ENCODE measurements around the gene SFXN5. TPM values are rescaled to one million over a fixed set of nuclear protein-coding genes. Genes with fewer than 3 reads are reported as not detected.

The SFXN5 gene
- total RNA-seq, 1 donor from 2014 or later, result 9.8 TPM

DNA sequence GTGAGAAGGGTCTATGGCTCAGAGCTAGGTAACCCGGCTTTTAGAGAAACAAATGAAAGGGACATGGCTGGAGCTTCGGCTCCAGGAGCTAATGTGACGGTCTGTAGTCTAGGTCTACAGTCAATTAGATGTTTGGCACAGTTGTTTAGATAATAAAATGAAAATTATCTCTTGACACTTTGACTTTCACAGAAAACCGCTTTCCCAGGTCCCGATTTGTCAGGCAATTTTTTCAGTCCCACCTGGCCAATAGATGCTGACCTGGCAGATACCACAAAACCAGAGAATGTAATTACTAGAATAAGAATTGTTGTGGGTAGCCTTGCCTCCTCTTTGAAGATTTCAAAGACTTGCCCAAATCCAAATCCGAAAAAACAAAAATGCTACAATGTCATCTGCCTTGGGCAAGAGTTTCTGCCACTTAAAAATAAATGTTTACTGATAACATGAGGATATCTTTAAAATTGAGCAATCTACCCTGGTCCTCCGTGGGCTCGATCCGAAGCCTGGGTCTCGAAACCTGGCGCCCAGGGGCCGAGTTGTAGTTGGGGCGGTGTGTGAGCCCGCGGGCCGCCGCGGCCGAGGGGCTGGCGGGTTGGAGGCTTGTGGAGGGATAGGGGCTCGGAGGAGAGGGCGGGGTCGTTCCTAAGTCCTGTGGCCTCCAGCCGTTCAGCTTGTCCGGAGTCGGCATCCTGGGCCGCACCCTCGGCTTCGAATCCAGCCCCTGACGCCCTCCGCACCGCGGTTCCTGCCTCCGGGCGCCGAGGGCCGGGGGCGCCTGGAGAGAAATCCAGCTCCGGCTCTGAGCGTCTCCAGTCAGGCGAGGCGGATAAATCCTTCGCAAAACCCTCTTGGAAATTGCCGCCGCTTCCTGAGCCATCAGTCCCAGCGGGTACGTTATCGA, 151.8 kb downstream of the SFXN5 start:
- H3K27ac ChIP-seq, result no peak overlapping the region
- H3K4me3 ChIP-seq, result peak overlapping the region in 1 of 2 donors; percentile 26
- peaks cover 66% of the 10 kb centered on the region for H3K4me1 ChIP-seq
- H3K36me3 ChIP-seq, result no peaks in the 10 kb centered on the region
- peaks cover 51% of the 10 kb centered on the region for H3K27me3 ChIP-seq
- no peak for DNase-seq (ENCODE audit: extremely low spot score in 2 of 2)
- TF ChIP-seq POLR2A (IDR thresholded peaks at IDR 0.05), result no peak
- intact Hi-C loops (cut with DNase I), result no loop called here
- H3K9me3 ChIP-seq, result no peaks in the 10 kb centered on the region

GRCh38 chr2:72917877-72918553, 153.5 kb downstream of the SFXN5 start:
- Histone ChIP-seq H3K4me1 (peaks cover 57% of the 10 kb centered on the region), H3K27ac (no peak overlapping the region), H3K4me3 (peak overlapping the region; percentile 34 to 49), H3K27me3 (peaks cover 47% of the 10 kb centered on the region), H3K36me3 (no peaks in the 10 kb centered on the region), H3K9me3 (no peaks in the 10 kb centered on the region)
- DNase-seq (ENCODE audit: extremely low spot score in 2 of 2), result no peak
- TF ChIP-seq CTCF (IDR thresholded peaks at IDR 0.05), result no peak
- no peak for TF ChIP-seq POLR2AphosphoS5 (IDR thresholded peaks at IDR 0.05; ENCODE audit: insufficient read depth in 1 of 2, low read depth in 1 of 2)
- intact Hi-C loops (cut with DNase I), result no loop called here

DNA sequence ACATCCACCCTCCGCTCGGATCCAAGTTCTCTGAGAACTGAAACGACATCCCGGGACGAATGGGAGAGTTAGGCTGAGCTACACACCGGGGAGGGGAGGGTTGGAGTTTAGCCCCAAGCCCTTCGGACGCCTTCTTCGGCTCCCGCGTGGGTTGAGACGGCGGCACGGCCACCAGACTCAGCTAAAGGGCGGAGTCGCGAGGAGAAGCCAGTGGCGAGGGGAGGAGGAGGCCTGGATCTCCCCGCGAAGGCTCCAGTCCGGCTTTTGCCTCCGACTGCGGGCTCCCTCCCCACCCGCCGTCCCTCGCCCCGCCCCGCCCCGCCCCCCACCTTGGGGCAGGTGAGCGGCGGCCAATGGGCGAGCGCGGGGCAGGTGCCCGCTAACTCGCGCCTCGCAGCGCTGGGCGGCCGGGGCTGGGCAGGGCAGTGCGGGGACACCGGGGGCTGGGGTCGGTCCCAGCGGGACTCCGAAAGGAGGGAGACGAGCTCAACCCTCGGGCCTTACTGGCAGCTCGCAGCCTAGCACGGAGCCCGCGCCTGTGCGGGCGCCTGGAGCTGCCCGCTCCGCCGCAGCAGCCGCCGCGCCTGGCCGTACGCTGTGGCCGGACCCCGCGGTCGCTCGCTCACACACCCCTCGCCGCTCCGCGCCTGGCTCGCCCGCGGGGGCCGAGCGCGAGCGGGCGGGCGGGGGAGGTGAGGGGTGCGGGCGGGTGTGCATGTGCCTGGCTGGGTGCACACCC, 154.2 kb downstream of the SFXN5 start, which contains the start of gene EMX1:
Gene EMX1, plus strand, starts transcription at position 382 of the 739 bp plus-strand sequence. Its CDS starts 334 bp downstream, at position 716.
- no peak for TF ChIP-seq POLR2A (IDR thresholded peaks at IDR 0.05)
- DNase-seq (ENCODE audit: extremely low spot score in 2 of 2), result no peak
- peaks cover 47% of the 10 kb centered on the region for H3K27me3 ChIP-seq
- intact Hi-C loops (cut with DNase I), result no loop called here
- H3K4me1 ChIP-seq, result peaks cover 57% of the 10 kb centered on the region
- no peaks in the 10 kb centered on the region for H3K36me3 ChIP-seq
- H3K27ac ChIP-seq, result no peak within 1 kb of the TSS
- no peaks in the 10 kb centered on the region for H3K9me3 ChIP-seq
- peak within 1 kb of the TSS; percentile 34 to 49 for H3K4me3 ChIP-seq

- Histone ChIP-seq H3K36me3 (no peaks in the 10 kb centered on the region), H3K9me3 (no peaks in the 10 kb centered on the region), H3K4me3 (peak overlapping the region; percentile 34 to 49), H3K4me1 (peaks cover 57% of the 10 kb centered on the region), H3K27ac (no peak overlapping the region), H3K27me3 (peaks cover 47% of the 10 kb centered on the region)
- intact Hi-C loops (cut with DNase I), result no loop called here
- DNase-seq (ENCODE audit: extremely low spot score in 2 of 2), result no peak
- TF ChIP-seq CTCF (IDR thresholded peaks at IDR 0.05) (no peak), POLR2AphosphoS5 (IDR thresholded peaks at IDR 0.05; ENCODE audit: insufficient read depth in 1 of 2, low read depth in 1 of 2) (no peak), POLR2A (IDR thresholded peaks at IDR 0.05) (no peak)
Observed at GRCh38 chr2:72916743-72917137, 154.8 kb downstream of the SFXN5 start.

GRCh38 chr2:72915907-72916742, 155.4 kb downstream of the SFXN5 start:
- DNase-seq (ENCODE audit: extremely low spot score in 2 of 2), result no peak
- Histone ChIP-seq H3K27ac (no peak overlapping the region), H3K4me1 (peaks cover 57% of the 10 kb centered on the region), H3K36me3 (no peaks in the 10 kb centered on the region), H3K4me3 (peak overlapping the region; percentile 34 to 49), H3K9me3 (no peaks in the 10 kb centered on the region), H3K27me3 (peaks cover 43% of the 10 kb centered on the region)
- TF ChIP-seq CTCF (IDR thresholded peaks at IDR 0.05) (no peak), POLR2AphosphoS5 (IDR thresholded peaks at IDR 0.05; ENCODE audit: insufficient read depth in 1 of 2, low read depth in 1 of 2) (no peak), POLR2A (IDR thresholded peaks at IDR 0.05) (no peak)
- intact Hi-C loops (cut with DNase I), result no loop called here

Measured in vagina (tissue), 2 donors.